Endometrial microvascular endothelial cells (primary cell): ENCODE results near the gene HOXA10. TPM values are rescaled to one million over a fixed set of nuclear protein-coding genes. Genes with fewer than 3 reads are reported as not detected.

Experiments used
- in situ Hi-C: cut with HindIII; loops from 2 replicates; pipeline ENCODE4 v1.10.0; 2017; ENCODE audit warnings: low sequenced_read_pairs, low pct_unique_long_range_greater_than_20kb; ENCODE audit errors: inconsistent ontology term
- total RNA-seq: library from RNA; depleted of rRNA; stranded (reverse); fragments of >200 nt; gene quantifications from one replicate; pipeline ENCODE4 v1.2.3, GENCODE V29; 2015; ENCODE audit errors: inconsistent ontology term

Gene HOXA10
- total RNA-seq, 1 donor from 2014 or later: 9.8 TPM

- in situ Hi-C loops: no loop called here
Measured at GRCh38 chr7:27184337-27185012, 10.4 kb upstream of the HOXA10 start.

GRCh38 chr7:27183682-27184336, 9.7 kb upstream of the HOXA10 start:
- in situ Hi-C loops: no loop called here

- in situ Hi-C loops: no loop called here
Measured at GRCh38 chr7:27182861-27183681, 9.0 kb upstream of the HOXA10 start.

- in situ Hi-C loops: no loop called here
Measured at GRCh38 chr7:27182285-27182841, 8.2 kb upstream of the HOXA10 start.

GRCh38 chr7:27181795-27182275, 7.7 kb upstream of the HOXA10 start:
- in situ Hi-C loops: no loop called here

GRCh38 chr7:27180431-27181420, 6.6 kb upstream of the HOXA10 start:
- in situ Hi-C loops: no loop called here

GRCh38 chr7:27179503-27180430, 5.6 kb upstream of the HOXA10 start:
- in situ Hi-C loops: no loop called here

- in situ Hi-C loops: no loop called here
Measured at GRCh38 chr7:27179030-27179429, 4.9 kb upstream of the HOXA10 start.

- in situ Hi-C loops: no loop called here
Measured at GRCh38 chr7:27178366-27178765, 4.2 kb upstream of the HOXA10 start.

- in situ Hi-C loops: no loop called here
Measured at GRCh38 chr7:27177795-27178320, 3.7 kb upstream of the HOXA10 start.

GRCh38 chr7:27176962-27177794, 3.1 kb upstream of the HOXA10 start:
- in situ Hi-C loops: no loop called here

- in situ Hi-C loops: no loop called here
Measured at GRCh38 chr7:27176524-27176845, 2.4 kb upstream of the HOXA10 start.

GRCh38 chr7:27175626-27176523, 1.8 kb upstream of the HOXA10 start:
- in situ Hi-C loops: no loop called here

- in situ Hi-C loops: no loop called here
Measured at GRCh38 chr7:27174874-27175625, 930 bp upstream of the HOXA10 start.

GRCh38 chr7:27173511-27173955, 587 bp downstream of the HOXA10 start:
- in situ Hi-C loops: no loop called here
